ENCODE data around the gene LPP.
"Not testable (repeated sequence)": the region's sequence is repeated elsewhere in the genome, so short reads cannot be mapped to it uniquely, and the experiment has no call there.

The LPP gene

GRCh38 chr3:188417271-188417696 is 263.3 kb downstream of the LPP start:
- Mint-ChIP-seq H3K4me3 (peak overlapping the region in 1 of 2 donors; percentile 54), H3K4me1 (ENCODE audit: low read depth in 2 of 2) (peaks cover 9 to 29% of the 10 kb centered on the region in 2 donors), H3K27ac (no peak overlapping the region), H3K9me3 (no peaks in the 10 kb centered on the region), H3K27me3 (no peaks in the 10 kb centered on the region), H3K36me3 (ENCODE audit: insufficient read depth) (no peaks in the 10 kb centered on the region)
- DNase-seq (no peak), ATAC-seq (replicated peaks) (no peak)

- Mint-ChIP-seq H3K4me3 (peak overlapping the region in 1 of 2 donors; percentile 54), H3K27ac (no peak overlapping the region)
- no peak for DNase-seq
Measured at GRCh38 chr3:188417766-188418165, 263.8 kb downstream of the LPP start.

GRCh38 chr3:188421151-188421821 is 267.3 kb downstream of the LPP start:
- Mint-ChIP-seq H3K36me3 (ENCODE audit: insufficient read depth) (no peaks in the 10 kb centered on the region), H3K4me1 (ENCODE audit: low read depth in 2 of 2) (peaks cover 9 to 56% of the 10 kb centered on the region in 2 donors), H3K9me3 (peaks cover 0 to 8% of the 10 kb centered on the region in 2 donors), H3K27me3 (no peaks in the 10 kb centered on the region), H3K27ac (no peak overlapping the region), H3K4me3 (no peak overlapping the region)
- ATAC-seq (replicated peaks) (no peak), DNase-seq (no peak)

More at GRCh38 chr3:188417766-188418165, 263.8 kb downstream of the LPP start:
- Mint-ChIP-seq H3K4me1 (ENCODE audit: low read depth in 2 of 2) (peaks cover 9 to 29% of the 10 kb centered on the region in 2 donors), H3K36me3 (ENCODE audit: insufficient read depth) (no peaks in the 10 kb centered on the region), H3K9me3 (no peaks in the 10 kb centered on the region), H3K27me3 (no peaks in the 10 kb centered on the region)
- no peak for ATAC-seq (replicated peaks)

DNA sequence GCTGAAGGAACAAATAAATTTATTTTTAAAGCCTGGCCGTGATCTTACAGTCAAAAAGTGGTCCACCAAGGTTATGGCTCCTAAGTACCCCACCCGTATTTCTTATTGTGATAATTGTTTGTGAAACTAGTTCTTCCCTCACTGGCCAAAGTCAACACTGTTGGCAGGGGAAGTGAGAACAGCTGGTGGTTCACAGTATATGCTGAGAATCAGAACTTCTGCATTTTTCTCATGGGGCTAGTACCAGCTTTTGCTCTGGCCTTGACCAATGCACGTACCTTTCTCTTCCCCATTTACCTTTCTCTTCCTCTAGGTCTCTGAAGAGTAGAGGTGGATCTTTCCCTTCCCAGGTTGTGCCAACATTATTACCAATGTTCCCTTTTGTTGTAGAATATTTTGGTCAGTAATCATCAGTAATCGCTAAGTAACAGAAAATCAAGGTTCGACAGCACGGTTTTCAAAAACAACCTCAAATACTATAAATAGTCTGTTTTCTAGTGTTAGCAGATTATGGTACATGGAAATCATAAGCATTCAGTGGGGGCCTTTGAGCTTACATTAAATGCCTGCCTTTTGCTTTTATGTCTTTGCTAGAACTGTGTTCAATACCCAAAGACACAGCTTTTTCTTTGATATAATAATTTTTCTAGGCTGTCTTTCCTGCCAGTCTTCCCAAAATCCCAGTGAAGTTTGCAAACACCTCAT is 268.0 kb downstream of the LPP start:
- Mint-ChIP-seq H3K4me3 (no peak overlapping the region), H3K27ac (no peak overlapping the region), H3K4me1 (ENCODE audit: low read depth in 2 of 2) (peaks cover 8 to 57% of the 10 kb centered on the region in 2 donors), H3K9me3 (peaks cover 2 to 10% of the 10 kb centered on the region in 2 donors), H3K36me3 (ENCODE audit: insufficient read depth) (no peaks in the 10 kb centered on the region), H3K27me3 (no peaks in the 10 kb centered on the region)
- ATAC-seq (replicated peaks) (peak; percentile 62), DNase-seq (no peak)

DNA sequence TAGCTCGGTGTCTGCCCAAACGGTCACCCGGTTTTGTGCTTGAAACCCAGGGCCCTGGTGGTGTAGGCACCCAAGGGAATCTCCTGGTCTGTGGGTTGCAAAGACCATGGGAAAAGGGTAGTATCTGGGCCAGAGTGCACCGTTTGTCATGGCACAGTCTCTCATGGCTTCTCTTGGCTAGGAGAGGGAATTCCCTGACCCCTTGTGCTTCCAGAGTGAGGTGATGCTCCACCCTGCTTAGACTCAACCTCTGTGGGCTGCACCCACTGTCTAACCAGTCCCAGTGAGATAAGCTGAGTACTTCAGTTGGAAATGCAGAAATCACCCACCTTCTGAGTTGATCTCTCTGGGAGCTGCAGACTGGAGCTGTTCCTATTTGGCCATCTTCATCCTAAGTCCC is 274.0 kb downstream of the LPP start:
- DNase-seq; H3K27ac Mint-ChIP-seq; ATAC-seq (replicated peaks); H3K27me3 Mint-ChIP-seq; H3K4me3 Mint-ChIP-seq; H3K36me3 Mint-ChIP-seq (ENCODE audit: insufficient read depth): not testable (repeated sequence)
- Mint-ChIP-seq H3K4me1 (ENCODE audit: low read depth in 2 of 2) (peaks cover 6 to 44% of the 10 kb centered on the region in 2 donors), H3K9me3 (peaks cover 2 to 10% of the 10 kb centered on the region in 2 donors)

- no peaks in the 10 kb centered on the region for H3K27me3 Mint-ChIP-seq
- ATAC-seq (replicated peaks) (no peak), DNase-seq (no peak)
- H3K4me1 Mint-ChIP-seq (ENCODE audit: low read depth in 2 of 2): peaks cover 10 to 32% of the 10 kb centered on the region in 2 donors
- no peak overlapping the region for H3K27ac Mint-ChIP-seq
- peaks cover 5% of the 10 kb centered on the region for H3K36me3 Mint-ChIP-seq (ENCODE audit: insufficient read depth)
- H3K4me3 Mint-ChIP-seq: no peak overlapping the region
- peaks cover 2 to 5% of the 10 kb centered on the region in 2 donors for H3K9me3 Mint-ChIP-seq
Measured at GRCh38 chr3:188431040-188431439, 277.1 kb downstream of the LPP start.

GRCh38 chr3:188431553-188431952 is 277.6 kb downstream of the LPP start:
- DNase-seq (no peak), ATAC-seq (replicated peaks) (no peak)
- Mint-ChIP-seq H3K27me3 (no peaks in the 10 kb centered on the region), H3K36me3 (ENCODE audit: insufficient read depth) (peaks cover 5% of the 10 kb centered on the region), H3K4me3 (no peak overlapping the region), H3K27ac (no peak overlapping the region), H3K9me3 (peaks cover under 1 to 2% of the 10 kb centered on the region in 2 donors), H3K4me1 (ENCODE audit: low read depth in 2 of 2) (peaks cover 10 to 30% of the 10 kb centered on the region in 2 donors)

GRCh38 chr3:188432802-188433520 is 279.0 kb downstream of the LPP start:
- Mint-ChIP-seq H3K27ac (peak overlapping the region; percentile 41 to 61), H3K27me3 (no peaks in the 10 kb centered on the region), H3K4me1 (ENCODE audit: low read depth in 2 of 2) (peaks cover 13 to 37% of the 10 kb centered on the region in 2 donors), H3K36me3 (ENCODE audit: insufficient read depth) (peaks cover 5% of the 10 kb centered on the region), H3K4me3 (peak overlapping the region; percentile 12 to 39), H3K9me3 (no peaks in the 10 kb centered on the region)
- DNase-seq: no peak
- ATAC-seq (replicated peaks): peak; percentile 78

- peak overlapping the region; percentile 12 to 39 for H3K4me3 Mint-ChIP-seq
- ATAC-seq (replicated peaks) (no peak), DNase-seq (no peak)
- peak overlapping the region; percentile 41 to 61 for H3K27ac Mint-ChIP-seq
- peaks cover 5% of the 10 kb centered on the region for H3K36me3 Mint-ChIP-seq (ENCODE audit: insufficient read depth)
- peaks cover 18 to 43% of the 10 kb centered on the region in 2 donors for H3K4me1 Mint-ChIP-seq (ENCODE audit: low read depth in 2 of 2)
- H3K9me3 Mint-ChIP-seq: no peaks in the 10 kb centered on the region
- H3K27me3 Mint-ChIP-seq: no peaks in the 10 kb centered on the region
Measured at GRCh38 chr3:188433521-188434150, 279.7 kb downstream of the LPP start.

- Mint-ChIP-seq H3K4me1 (ENCODE audit: low read depth in 2 of 2) (peaks cover 24 to 52% of the 10 kb centered on the region in 2 donors), H3K27ac (no peak overlapping the region), H3K9me3 (no peaks in the 10 kb centered on the region), H3K4me3 (no peak overlapping the region), H3K36me3 (ENCODE audit: insufficient read depth) (peaks cover 5% of the 10 kb centered on the region), H3K27me3 (no peaks in the 10 kb centered on the region)
- DNase-seq: no peak
- no peak for ATAC-seq (replicated peaks)
Measured at GRCh38 chr3:188434594-188434993, 280.6 kb downstream of the LPP start.

GRCh38 chr3:188435266-188435665 is 281.3 kb downstream of the LPP start:
- H3K27ac Mint-ChIP-seq: no peak overlapping the region
- no peaks in the 10 kb centered on the region for H3K9me3 Mint-ChIP-seq
- peaks cover 5% of the 10 kb centered on the region for H3K36me3 Mint-ChIP-seq (ENCODE audit: insufficient read depth)
- no peak for ATAC-seq (replicated peaks)
- DNase-seq: no peak
- H3K4me3 Mint-ChIP-seq: no peak overlapping the region
- H3K27me3 Mint-ChIP-seq: no peaks in the 10 kb centered on the region
- H3K4me1 Mint-ChIP-seq (ENCODE audit: low read depth in 2 of 2): peaks cover 28 to 59% of the 10 kb centered on the region in 2 donors

DNA sequence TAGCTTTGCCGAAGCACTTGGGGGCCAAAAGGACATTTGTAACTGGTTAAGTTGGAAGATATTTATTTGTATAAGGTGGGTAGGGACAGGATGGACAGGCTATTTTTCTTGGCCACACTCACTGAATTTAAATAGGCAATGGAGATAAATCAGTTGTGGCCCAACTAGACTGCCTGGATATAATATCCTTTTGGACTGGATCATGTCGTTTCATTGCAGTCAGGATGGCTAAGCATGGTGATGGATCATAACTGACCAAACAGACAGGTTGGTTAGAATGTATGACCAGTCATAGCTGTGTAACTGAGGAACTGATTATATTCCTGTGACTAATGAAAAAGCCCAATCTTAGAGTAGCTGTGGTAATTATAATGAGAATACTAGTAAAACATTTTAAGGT is 284.0 kb downstream of the LPP start:
- Mint-ChIP-seq H3K4me1 (ENCODE audit: low read depth in 2 of 2) (peaks cover 34 to 67% of the 10 kb centered on the region in 2 donors), H3K36me3 (ENCODE audit: insufficient read depth) (peaks cover 5% of the 10 kb centered on the region), H3K27me3 (no peaks in the 10 kb centered on the region), H3K27ac (no peak overlapping the region), H3K9me3 (no peaks in the 10 kb centered on the region), H3K4me3 (no peak overlapping the region)
- DNase-seq: no peak
- no peak for ATAC-seq (replicated peaks)

DNA sequence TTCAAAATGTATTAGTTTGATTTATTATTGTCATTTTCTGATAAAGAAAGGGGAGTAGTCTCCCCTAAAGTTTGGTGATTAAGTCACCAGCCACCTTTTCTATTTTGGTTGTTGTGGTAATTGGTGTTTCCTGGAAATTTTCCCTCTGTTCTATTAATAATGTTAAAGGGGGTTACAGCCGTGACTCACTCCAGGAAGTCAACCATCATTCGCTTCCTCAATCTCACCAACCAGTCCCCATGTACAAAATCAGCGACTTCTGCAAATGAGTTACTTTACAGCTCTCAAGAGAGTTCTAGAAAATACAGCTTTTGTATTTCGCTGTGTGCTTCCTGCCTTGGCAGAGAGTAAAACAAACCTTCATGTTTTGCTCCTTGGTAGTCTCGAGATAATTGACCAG is 285.1 kb downstream of the LPP start:
- peak in 2 of 3 experiments; percentile 12 to 18 for DNase-seq
- H3K27ac Mint-ChIP-seq: peak overlapping the region; percentile 34 to 64
- no peaks in the 10 kb centered on the region for H3K36me3 Mint-ChIP-seq (ENCODE audit: insufficient read depth)
- H3K27me3 Mint-ChIP-seq: no peaks in the 10 kb centered on the region
- H3K4me3 Mint-ChIP-seq: peak overlapping the region; percentile 22 to 62
- ATAC-seq (replicated peaks): peak; percentile 91
- H3K4me1 Mint-ChIP-seq (ENCODE audit: low read depth in 2 of 2): peaks cover 34 to 70% of the 10 kb centered on the region in 2 donors
- H3K9me3 Mint-ChIP-seq: no peaks in the 10 kb centered on the region
